NCI-H146 treated with DMSO at 0.1 percent for 48 hours (cell line): ENCODE measurements around the gene NT5DC2.

Source experiments
- DNase-seq: peaks from one replicate; lab custom pipeline; 2025; ENCODE audit not compliant: unreplicated experiment; lab: John Stamatoyannopoulos, UW

The NT5DC2 gene

GRCh38 chr3:52490035-52490938 is 43.4 kb downstream of the NT5DC2 start:
- DNase-seq, result no peak

DNA sequence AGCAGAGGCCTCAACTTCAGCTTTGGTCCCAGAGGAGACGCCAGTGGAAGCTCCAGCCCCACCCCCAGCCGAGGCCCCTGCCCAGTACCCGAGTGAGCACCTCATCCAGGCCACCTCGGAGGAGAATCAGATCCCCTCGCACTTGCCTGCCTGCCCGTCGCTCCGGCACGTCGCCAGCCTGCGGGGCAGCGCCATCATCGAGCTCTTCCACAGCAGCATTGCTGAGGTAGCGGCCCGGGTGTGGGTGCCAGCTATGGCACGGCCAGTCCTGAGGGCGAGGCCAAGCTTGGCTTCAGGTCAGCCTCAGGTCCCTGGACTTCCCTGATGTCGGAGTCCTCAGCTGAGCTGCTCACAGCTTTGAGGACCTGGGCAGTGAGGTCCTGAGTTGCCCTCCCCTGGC is 44.2 kb downstream of the NT5DC2 start:
- no peak for DNase-seq

DNA sequence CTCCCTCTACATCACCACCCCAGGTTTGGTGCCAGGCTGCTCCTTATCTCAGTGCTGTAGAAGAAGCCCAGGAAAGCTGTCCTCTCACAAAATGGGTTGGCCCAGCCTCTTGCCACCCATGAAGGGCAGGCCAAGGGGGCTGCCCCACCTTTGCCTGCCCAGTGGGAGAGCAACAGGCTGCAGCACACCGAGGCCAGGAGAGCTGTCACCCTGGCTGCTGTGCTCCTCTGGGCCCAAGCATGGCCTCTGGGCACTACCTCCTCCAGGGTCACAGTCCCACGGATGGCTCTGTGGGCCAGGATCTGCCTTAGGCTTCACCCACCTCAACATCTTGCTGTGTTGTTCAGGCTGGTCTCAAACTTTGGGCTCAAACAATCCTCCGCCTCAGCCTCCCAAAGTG is 44.9 kb downstream of the NT5DC2 start:
- no peak for DNase-seq

- DNase-seq, result no peak
Observed at GRCh38 chr3:52487788-52488691, 45.6 kb downstream of the NT5DC2 start.

DNA sequence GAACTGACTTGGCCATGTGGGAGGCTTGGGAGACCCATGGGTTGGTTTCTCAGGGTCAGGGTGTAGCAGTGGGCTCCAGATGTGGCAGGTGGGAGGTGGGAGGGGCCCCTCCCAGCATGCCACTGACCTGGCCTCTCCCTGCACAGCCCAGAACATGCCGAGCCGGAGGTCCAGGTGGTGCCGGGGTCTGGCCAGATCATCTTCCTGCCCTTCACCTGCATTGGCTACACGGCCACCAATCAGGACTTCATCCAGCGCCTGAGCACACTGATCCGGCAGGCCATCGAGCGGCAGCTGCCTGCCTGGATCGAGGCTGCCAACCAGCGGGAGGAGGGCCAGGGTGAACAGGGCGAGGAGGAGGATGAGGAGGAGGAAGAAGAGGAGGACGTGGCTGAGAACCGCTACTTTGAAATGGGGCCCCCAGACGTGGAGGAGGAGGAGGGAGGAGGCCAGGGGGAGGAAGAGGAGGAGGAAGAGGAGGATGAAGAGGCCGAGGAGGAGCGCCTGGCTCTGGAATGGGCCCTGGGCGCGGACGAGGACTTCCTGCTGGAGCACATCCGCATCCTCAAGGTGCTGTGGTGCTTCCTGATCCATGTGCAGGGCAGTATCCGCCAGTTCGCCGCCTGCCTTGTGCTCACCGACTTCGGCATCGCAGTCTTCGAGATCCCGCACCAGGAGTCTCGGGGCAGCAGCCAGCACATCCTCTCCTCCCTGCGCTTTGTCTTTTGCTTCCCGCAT is 46.4 kb downstream of the NT5DC2 start:
- DNase-seq, result no peak

DNA sequence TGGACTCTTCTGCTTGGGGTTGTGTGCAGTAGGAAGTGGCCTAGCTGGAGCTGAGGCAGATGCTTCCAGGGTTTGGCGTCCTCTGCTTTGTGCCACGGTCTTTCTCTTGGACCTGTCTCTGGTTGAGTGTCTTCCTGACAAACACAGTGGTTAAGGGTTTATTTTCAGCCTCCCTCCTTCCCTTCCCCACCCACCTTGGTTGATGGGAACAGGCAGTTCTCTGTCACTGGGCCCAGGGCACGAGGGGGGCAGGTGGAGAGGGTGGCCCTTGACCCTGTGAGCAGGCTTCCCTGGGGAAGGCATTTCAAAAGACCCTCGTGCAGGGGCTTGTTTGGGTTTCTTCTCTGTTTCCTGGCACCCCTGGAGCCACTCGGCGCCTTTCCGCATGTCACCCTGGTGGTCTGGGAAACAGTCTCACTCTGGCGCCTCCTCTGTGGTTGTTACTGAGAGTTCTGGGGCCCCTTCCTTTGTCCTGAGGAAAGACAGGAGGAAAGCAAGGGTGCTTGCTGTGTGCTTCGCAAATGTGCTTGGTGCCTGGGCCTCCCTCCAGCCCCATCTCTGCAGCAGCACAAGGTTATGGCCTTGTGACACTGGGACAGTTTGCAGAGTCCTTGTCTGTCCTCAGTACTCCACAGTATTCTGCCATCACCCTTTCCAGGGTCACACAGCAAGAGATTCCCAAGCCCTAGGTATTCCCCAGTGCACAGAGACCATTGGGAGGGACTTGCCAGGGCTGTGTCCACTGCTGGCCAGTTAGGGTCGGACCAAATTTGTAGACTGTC is 48.8 kb downstream of the NT5DC2 start:
- no peak for DNase-seq

DNA sequence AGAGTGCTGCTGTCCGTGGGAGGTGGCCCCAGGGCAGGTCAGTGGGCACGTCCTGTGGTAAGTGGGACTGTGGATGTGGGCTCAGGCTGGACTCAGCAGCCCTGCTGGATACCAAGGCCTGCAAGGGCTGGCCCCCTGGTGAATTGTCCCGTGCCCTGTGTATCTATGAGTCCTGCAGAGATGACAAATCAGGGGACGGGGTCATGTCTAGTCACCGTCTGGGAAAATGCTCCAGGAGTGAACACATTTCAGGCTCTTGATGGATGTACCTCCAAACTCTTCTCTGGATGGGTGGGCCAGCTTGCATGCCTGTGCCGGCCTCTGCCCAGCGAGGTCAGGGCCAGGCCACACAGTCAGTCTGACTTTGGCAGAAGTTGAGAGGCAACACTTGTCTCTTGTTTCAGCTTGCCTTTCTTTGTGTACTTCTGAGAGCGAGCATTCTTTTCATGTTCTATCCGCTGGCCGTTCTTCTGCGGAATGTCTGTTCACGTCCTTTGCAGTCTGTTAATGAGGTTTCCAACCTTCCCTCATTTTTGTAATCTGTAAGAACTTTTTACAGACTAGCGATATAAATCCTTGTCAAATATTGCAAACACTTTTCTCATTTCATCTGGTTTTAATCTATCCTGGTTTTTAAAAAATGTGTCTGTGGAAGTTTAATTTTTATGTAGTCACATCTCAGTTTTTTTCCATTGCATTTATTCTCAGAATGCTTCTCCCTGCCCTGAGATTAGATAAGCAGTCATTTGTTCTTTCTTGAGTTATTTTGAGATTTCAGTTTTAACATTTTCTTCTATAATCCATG is 49.9 kb downstream of the NT5DC2 start:
- no peak for DNase-seq

- DNase-seq, result no peak
Observed at GRCh38 chr3:52483081-52483480, 50.6 kb downstream of the NT5DC2 start.

- DNase-seq, result no peak
Observed at GRCh38 chr3:52481819-52482521, 51.7 kb downstream of the NT5DC2 start.

DNA sequence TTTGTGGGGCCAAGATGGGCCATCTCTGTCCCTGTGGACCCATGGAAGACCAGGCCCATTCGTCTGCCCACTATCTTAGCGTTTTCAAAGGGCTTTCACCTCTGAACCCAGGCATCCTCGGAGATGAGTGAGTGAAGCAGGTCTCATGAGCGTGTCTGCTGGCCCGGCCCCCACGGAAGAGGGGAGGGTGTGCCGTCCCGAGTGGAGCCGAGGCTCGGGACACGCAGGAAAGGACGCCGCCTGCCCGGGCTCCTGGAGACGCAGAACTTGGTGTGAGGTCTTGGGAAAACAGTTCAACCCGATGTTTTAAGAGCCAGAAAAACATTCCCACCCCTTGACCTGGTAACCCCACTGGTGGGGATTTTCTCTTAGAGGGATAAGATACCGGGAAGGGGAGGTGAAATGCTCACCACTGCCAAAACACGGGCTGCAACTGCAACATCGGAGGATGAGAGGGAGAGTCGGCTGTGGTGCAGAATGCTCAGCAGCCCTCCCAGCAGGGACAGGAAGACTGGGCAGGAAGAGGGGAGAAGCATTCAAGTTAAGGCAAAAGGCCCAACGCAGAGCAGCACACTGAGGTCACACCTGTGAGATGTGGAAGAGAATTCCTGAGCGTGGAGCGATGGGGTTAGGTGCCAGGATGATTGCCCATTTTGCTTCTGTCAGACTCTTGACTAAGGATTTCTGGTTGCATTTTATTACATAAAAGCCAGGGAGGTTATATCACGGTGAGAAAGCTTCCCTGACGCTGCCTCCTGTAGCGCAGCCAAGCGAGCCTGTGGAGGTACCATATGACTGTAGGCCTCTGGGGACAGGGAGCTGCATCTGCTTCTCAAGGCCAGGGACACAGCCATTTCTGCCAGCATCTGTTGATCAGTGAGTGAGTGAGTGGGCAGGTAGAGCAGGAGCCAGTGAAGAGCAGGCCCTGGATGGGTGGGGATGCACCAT is 52.6 kb downstream of the NT5DC2 start:
- no peak for DNase-seq

DNA sequence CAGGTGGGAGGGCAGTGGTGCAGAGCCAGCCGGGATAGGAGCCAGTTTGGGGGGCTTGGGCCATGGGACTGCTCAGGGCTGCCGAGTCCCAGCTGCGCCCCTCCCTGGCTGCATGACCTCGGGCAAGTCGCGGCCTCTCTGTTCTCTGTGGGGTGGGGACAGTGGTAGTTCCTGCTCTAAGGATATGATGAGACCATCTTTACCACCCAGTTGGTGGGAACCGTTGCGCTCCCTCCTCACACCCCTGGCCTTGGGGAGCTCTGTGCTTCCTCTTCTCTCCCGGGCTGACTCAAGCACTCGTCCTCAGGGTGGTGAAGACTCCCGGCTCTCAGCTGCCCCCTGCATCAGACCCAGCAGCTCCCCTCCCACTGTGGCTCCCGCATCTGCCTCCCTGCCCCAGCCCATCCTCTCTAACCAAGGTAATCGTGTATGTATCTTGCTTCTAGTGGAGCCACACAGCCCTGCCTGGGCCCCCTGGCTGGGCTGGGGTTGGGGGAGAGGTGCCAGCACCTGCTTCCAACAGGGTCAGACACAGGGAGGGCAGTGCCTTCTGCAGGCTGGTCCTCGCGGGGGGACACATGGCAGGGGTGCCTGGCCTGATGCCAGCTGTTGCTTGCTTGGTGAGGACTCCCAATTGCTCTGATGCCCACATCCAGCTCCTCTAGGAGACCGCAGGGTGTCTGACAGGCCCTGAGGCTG is 53.6 kb downstream of the NT5DC2 start:
- DNase-seq, result no peak

DNA sequence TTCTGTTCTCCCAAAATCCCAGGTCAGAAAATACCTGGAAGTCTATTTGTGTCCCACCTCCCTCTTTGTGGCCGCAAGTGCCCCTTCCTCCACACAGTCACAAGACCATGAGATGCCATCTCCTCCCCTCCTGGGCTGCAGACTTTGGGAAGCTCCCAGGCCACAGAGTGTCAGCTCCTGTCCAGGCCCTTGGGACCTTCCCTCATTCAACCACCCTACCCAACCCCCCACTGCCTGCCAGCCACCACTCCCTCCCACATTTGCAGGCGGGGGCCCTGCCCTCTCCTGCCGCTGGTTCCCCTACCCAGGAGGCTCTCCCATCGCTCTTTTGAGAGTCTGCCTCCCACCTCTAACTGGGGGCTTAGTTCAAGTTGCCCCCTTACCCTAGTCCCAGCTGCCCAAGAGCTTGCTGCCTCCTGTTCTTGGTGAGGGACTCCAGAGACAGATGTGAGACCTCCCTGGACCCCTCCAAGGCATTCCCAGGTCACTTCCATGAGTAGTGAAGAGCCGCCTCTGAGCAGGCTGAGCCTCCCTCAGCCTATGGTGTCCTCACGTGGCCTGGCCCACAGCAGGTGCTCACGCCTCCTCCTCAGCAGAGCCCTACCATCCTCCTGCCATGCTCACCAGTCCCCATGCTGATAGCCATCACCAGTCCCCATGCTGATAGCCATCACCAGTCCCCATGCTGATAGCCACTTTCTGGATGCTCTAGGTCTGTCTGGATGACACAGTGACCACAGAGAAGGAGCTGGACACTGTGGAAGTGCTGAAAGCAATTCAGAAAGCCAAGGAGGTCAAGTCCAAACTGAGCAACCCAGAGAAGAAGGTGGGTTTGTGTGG is 54.4 kb downstream of the NT5DC2 start:
- no peak for DNase-seq

DNA sequence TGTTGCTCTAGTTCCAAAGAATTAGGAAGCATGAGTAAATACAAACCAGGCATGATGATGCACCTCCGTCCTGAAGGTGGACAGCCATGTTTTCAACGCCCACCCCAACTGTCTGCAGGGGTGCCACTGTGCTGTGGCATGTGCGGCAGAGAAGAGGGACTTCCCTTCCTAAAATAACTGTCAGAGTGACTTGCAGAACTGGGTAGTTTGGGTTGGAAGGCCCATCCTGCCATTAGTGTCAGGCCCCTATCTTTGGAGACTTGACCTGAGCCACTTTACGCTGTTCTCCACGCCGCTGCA is 55.9 kb downstream of the NT5DC2 start:
- DNase-seq, result no peak

DNA sequence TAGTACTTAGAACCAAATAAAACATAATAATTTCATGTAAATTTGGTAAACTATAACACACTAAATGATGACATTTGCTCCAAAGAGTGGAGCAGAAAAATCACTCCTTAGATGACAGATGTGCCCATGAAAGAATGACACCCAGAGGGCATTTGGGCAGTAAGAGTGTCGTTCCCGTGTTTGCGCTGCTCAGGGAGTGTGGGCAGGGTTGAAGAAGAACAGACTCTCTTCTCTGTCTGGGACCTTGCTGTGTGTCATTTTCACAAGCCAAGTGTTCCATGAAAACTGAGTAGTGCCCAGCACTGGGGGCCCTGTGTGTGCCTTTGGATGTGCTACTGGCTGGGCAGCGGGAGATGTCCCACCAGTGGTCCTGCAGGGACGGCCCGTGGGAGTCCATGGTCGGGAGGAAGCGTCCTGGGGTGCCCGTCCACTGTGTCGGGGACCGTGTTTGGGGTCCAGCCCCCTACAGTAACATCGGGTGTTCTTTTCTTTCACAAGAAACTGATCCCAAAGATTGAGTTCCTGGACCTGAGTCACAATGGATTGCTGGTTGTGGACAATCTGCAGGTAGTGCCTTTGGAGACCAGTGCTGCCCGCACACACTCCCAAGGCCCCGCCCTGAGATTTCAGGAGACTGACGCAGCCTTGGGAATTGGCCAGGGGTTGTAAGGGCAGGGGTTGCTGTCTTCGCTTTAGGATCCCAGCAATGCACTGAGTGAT is 56.4 kb downstream of the NT5DC2 start:
- no peak for DNase-seq
